Epithelial cell of proximal tubule (primary cell): Measurements from ENCODE around the gene ZNF718. TPM values are rescaled to one million over a fixed set of nuclear protein-coding genes. Genes with fewer than 3 reads are reported as not detected.
"Not testable (repeated sequence)": the region's sequence is repeated elsewhere in the genome, so short reads cannot be mapped to it uniquely, and the experiment has no call there.

Experiments
- DNase-seq: peaks from one replicate; pipeline ENCODE4 v3.0.0-alpha.2; 2011; ENCODE audit warnings: low read depth
- H3K4me3 ChIP-seq: 2 replicates; pipeline ENCODE4 v1.5.1; 2011; ENCODE audit warnings: low read depth, mild to moderate bottlenecking, low read length
- CTCF ChIP-seq: conservative IDR thresholded peaks from 2 replicates; pipeline ENCODE4 v1.5.1; 2012; ENCODE audit warnings: low read depth, mild to moderate bottlenecking, low read length
- total RNA-seq: library from RNA; depleted of rRNA; stranded (reverse); fragments of >200 nt; gene quantifications from 2 replicates; pipeline ENCODE4 v1.2.3, GENCODE V29; 2015

Gene ZNF718
- total RNA-seq, 1 donor from 2014 or later: 4.2 TPM

- no peak overlapping the region for H3K4me3 ChIP-seq
- TF ChIP-seq CTCF: no peak
- no peak for DNase-seq
Measured at GRCh38 chr4:121408-122084, 2.8 kb upstream of the ZNF718 start.

DNA sequence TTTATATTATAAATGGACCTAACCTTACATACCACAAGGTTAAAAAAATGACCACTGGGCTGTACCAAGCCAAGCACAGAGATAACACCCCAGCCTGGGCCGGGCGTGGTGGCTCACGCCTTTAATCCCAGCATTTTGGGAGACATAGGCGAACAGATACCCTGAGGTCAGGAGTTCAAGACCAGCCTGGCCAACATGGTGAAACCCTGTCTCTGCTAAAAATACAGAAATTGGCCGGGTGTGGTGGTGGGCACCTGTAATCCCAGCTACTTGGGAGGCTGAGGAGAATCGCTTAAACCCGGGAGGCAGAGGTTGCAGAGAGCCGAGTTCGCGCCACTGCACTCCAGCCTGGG lies 403 bp upstream of the ZNF718 start:
- DNase-seq: not testable (repeated sequence)
- peak overlapping the region; percentile 94 for H3K4me3 ChIP-seq

- DNase-seq: peak; percentile 6
- TF ChIP-seq CTCF: no peak
- peak overlapping the region; percentile 94 for H3K4me3 ChIP-seq
Measured at GRCh38 chr4:125091-125771, 930 bp downstream of the ZNF718 start.

DNA sequence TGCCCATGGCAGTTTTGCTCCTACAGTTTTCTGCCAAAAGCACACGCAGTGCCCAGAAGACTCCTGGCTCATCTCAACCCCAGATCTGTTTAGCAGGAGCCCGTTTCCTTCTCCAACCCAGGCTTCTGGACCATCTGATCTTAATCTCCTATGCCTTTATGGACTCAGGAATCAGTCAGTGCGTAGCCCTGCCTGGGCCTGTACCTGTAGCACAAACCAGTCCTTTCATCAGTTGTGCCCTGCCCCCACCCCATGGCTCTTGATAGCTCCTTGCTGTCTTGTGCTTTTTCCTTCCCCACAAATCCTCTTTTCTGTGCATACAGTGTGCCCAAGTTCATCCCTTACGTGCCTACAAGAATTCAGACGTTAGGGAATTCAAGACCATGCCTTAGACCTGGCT lies 1.5 kb downstream of the ZNF718 start:
- DNase-seq: no peak

GRCh38 chr4:132483-132882 lies 8.2 kb downstream of the ZNF718 start:
- no peak for DNase-seq
- no peak overlapping the region for H3K4me3 ChIP-seq
- TF ChIP-seq CTCF: no peak

More for the DNA sequence above, 1.5 kb downstream of the ZNF718 start:
- peak overlapping the region; percentile 94 for H3K4me3 ChIP-seq
- no peak for TF ChIP-seq CTCF

- H3K4me3 ChIP-seq: no peak overlapping the region
- DNase-seq: no peak
- TF ChIP-seq CTCF: no peak
Measured at GRCh38 chr4:138935-139334, 14.6 kb downstream of the ZNF718 start.

DNA sequence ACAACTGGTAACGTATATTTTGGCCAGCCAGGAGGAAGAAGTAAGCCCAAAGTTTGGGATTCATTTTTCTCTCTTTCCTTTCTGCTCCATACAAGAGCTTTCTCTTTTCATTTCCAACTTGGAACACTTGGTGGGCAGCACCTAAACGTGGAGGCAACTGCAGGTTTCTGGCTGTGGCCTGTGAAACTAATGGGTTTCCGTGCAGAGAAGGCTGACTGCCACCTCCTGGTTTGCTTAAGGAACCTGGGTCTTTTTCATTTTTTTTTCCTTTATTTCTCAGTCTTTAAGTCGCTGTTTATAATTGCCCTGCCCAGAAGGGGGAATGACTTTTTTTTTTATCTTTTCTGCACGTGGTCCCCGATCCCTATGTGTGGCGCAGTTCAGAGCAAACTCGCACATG lies 15.4 kb downstream of the ZNF718 start:
- TF ChIP-seq CTCF: no peak
- no peak overlapping the region for H3K4me3 ChIP-seq
- no peak for DNase-seq
